Activated CD4-positive, alpha-beta T cell treated with anti-CD3 and anti-CD28 coated beads, Interleukin-2, amount 50 U/mL, for 16 hours (primary cell): ENCODE measurements around the gene PHAF1.
"Not testable (repeated sequence)": the region's sequence is repeated elsewhere in the genome, so short reads cannot be mapped to it uniquely, and the experiment has no call there.

Source experiments
- DNase-seq: peaks from one replicate; pipeline ENCODE4 v3.0.0-alpha.2; 2020

Gene PHAF1

GRCh38 chr16:67105246-67105645 is 4.5 kb upstream of the PHAF1 start:
- no peak for DNase-seq

GRCh38 chr16:67105881-67106280 is 3.9 kb upstream of the PHAF1 start:
- no peak for DNase-seq

GRCh38 chr16:67108489-67108888 is 1.3 kb upstream of the PHAF1 start:
- no peak for DNase-seq

DNA sequence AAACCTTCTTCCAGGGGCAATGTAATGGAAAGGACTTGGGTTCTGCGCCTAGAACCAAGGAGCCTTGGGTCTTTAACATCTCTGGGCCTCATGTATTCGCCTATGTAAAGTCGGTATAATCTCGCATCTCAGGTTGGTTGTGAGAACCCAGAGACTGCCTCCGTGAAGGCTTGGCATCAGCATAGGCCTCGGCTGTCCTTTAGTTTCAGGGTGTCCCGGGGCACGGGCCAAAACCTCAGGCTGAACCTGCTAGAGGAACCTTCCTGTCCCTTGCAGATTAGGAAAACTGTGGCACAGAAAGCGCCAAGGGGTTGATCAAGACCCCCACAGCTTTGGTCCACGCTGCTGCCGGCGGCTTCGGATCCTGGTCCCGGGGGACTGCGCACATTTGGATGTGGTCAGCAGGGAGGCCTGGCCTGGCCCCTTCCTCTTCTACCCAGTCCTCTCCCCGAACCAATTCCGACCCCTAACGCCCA is 772 bp upstream of the PHAF1 start:
- DNase-seq = no peak

- no peak for DNase-seq
Measured at GRCh38 chr16:67111951-67112444, 2.3 kb downstream of the PHAF1 start.

- DNase-seq = no peak
Measured at GRCh38 chr16:67112591-67113399, 3.1 kb downstream of the PHAF1 start.

GRCh38 chr16:67114793-67115192 is 5.1 kb downstream of the PHAF1 start:
- DNase-seq = no peak

- no peak for DNase-seq
Measured at GRCh38 chr16:67115639-67116038, 5.9 kb downstream of the PHAF1 start.

GRCh38 chr16:67116388-67117311 is 6.9 kb downstream of the PHAF1 start:
- no peak for DNase-seq

GRCh38 chr16:67117716-67118115 is 8.0 kb downstream of the PHAF1 start:
- no peak for DNase-seq

DNA sequence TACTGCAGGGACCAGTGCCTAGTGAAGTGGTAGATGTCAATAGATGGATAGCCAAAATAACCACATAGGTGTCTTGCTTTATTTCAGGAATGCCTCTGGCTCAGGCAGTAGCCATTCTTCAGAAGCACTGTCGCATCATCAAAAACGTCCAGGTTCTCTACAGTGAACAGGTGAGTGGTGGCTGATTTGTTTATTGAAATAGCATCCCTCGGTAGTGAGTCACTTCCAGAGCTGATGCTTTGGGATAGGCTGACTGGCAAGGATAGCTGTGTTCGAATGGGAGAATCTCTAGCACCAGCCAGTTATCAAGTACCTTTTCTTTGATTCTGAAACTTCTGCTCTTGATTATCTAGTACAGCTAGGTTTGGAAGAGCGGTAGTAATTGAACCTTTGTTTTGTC is 10.3 kb downstream of the PHAF1 start:
- DNase-seq = no peak

GRCh38 chr16:67122799-67123198 is 13.1 kb downstream of the PHAF1 start:
- not testable (repeated sequence) for DNase-seq

GRCh38 chr16:67128417-67128816 is 18.7 kb downstream of the PHAF1 start:
- no peak for DNase-seq

GRCh38 chr16:67128887-67129286 is 19.1 kb downstream of the PHAF1 start:
- DNase-seq = no peak

DNA sequence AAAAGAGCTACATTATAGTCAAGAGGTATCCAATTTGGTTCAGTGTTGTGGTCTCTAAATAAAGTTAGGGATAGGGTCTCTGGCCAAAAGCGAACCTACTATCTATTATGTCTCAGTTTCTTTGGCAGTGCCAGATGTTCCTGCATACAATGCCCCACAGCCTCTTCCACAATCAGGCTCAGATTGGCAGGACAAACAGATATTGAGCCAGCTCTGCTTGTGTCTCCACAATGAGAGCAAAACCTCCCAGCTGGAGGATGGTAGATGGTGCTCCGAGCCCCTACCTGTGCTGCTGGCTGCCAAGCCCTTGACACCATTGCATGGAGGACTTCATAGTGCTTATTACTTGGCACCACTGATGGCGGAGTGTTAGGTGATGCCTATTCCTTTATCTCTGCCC is 19.7 kb downstream of the PHAF1 start:
- no peak for DNase-seq

DNA sequence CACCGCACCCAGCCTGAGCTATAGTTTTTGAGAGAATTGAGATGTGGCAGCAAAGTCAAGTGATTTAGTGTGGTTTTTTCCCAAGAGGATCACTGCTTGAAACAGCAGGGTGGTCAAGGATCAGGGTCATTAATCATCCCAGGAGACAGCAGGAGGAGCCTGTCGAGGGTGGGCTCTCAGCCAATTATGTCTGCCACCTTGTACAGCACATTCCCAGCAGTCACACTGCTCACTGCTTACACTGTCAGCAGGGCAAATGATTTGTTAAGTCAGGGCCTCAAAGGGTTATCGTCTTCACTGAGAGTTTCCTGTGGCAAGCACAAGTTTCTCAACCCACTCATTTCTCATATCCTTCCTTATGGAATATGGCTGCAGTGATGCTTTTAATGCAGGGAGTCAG is 27.9 kb downstream of the PHAF1 start:
- no peak for DNase-seq

- no peak for DNase-seq
Measured at GRCh38 chr16:67141391-67141790, 31.6 kb downstream of the PHAF1 start.

- DNase-seq = no peak
Measured at GRCh38 chr16:67142342-67142741, 32.6 kb downstream of the PHAF1 start.

DNA sequence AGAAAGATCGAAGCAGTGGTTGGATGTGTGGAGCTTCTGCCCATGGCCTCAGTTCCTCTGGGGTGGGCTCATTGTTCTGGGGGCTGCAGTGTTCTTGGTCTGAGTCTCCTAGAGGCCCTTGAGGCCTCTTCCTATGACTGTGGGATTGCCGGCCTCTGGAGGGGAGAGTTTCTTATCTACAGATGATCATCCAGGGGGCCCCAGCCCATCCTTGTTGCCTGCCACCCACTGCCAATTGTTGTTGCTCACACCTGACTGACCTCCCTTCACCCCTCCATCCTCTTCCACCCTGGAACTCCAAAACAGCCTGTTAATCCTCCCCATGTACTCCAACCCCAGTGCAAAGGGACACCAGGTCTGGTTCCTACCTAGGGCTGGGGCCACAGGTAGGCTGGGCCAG is 35.2 kb downstream of the PHAF1 start:
- DNase-seq = no peak

- DNase-seq = no peak
Measured at GRCh38 chr16:67145746-67146145, 36.0 kb downstream of the PHAF1 start.

DNA sequence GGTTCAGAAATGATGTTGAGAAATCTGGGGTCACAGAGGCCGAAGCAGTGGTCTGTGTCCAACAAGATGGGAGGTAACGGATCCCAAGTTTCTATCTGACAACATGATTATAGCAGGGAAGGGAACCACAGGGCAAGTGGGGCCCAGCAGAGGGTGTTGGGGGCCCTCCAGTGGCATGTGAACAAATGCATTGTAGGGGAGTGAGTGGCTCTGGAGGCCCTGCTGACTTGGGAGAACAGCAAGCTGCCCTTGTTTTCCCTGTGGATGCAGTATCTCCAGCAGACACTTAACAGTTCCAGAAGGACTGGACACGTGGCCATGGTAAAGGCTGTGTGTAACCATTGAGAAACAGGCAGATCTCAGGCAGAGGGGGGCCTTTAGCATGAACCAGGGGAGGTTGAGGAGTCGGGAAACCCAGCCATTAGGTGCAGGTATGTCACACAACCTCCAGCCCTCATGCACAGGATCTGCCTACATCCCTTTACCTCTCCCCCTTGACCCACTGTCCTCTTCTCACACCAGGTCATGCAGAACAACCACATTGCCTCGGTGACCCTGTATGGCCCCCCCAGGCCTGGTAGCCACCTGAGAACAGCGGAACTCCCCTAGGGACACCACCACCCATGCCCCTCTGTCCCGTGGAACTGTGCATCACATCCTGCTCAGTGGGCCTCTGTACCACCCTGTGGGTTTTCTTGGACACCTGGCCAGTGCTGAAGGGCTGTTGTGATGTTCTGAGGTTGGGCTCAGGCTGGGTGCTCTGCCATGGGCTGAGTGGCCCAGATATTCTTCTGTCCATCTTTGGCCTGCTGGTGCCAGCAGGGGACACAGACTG is 37.0 kb downstream of the PHAF1 start:
- no peak for DNase-seq

DNA sequence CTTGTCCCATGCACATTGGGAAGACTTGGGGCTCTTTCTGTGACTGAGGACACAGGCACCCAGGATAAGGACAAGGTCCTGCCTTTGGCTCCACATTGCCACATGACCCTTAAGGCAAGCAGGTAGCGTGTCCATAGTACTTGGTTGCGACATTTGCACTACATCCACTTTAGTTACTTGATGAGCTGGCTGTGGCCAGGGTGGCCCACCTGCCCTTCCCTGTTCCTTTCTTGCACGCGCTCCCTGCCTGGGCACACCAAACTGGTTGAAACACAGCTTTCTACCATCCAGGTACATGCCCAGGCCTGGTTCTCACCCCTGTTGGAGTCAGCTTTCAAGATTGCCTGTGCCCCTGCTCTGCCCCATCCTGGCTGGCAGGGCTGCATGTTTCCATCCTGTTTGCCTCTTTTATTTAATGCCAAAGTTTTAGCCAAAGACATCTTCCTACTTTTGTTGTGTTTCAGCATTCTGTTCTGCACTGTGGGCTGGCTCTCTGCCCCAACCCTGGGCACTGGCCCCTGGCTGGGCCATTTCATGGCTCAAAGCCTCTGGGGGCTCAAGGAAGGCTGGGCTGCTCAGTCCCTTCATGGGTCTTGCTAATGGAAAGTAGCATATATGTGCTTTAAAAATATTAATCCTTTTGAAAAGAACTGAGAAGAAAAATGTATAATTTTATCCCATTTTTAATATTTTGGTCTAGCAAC is 37.8 kb downstream of the PHAF1 start:
- no peak for DNase-seq
